ENCODE measurements around the gene ANGPTL1. TPM values are rescaled to one million over a fixed set of nuclear protein-coding genes. Genes with fewer than 3 reads are reported as not detected.

ANGPTL1 gene
- total and polyA plus RNA-seq, 2 donors (not counting 1 experiment from before 2014, with no cell fraction given): not detected

DNA sequence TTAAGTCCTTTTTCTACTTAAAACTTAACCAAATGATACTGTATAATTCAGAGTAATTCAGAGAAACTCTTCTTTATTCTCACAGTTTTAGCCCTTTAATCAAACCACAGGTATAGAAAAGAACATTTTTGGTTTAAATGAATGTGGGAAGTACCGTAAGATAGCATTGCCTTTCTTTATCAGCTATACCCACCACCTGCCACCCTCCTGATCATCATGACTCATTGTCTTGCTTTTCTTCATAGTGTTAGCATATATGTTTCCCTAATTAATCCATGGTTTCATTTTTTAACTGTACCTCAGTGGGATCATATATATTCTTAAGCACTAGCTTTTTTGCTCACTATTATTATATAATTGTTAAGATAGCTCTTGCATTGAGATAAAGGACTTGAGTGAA, 27.5 kb upstream of the ANGPTL1 start:
- ATAC-seq (ENCODE audit: low read depth) (no peak), DNase-seq (no peak)
- Histone ChIP-seq H3K27me3 (replicated peaks in 1 of 4; ENCODE audit: control extremely low read depth in 1 of 4, control insufficient read depth in 3 of 4, insufficient read depth in 4 of 4, low read length in 3 of 4) (no peaks in the 10 kb centered on the region), H3K27ac (ENCODE audit: low read length in 2 of 2) (no peak overlapping the region), H3K4me2 (replicated peaks; ENCODE audit: low read depth, low read length, poor library complexity, severe bottlenecking) (no peak overlapping the region), H4K20me1 (ENCODE audit: control insufficient read depth, insufficient read depth, low read length, poor library complexity, severe bottlenecking) (peaks cover 5% of the 10 kb centered on the region), H3K79me2 (ENCODE audit: control insufficient read depth, insufficient read depth, low read length) (peaks cover 11% of the 10 kb centered on the region), H3K36me3 (replicated peaks in 1 of 2; ENCODE audit: control extremely low read depth in 1 of 2, control insufficient read depth in 1 of 2, extremely low read depth in 1 of 2, insufficient read depth in 2 of 2, low read length in 1 of 2) (peaks cover 35 to 85% of the 10 kb centered on the region in 2 experiments), H3K9ac (ENCODE audit: low read length) (no peak overlapping the region), H3K9me3 (ENCODE audit: control extremely low read depth in 1 of 3, control insufficient read depth in 2 of 3, insufficient read depth in 1 of 3, low read length in 2 of 3) (peaks cover 0 to 1% (median 0%) of the 10 kb centered on the region in 3 donors), H3K4me1 (ENCODE audit: control insufficient read depth in 2 of 2, insufficient read depth in 2 of 2, low read length in 2 of 2) (no peaks in the 10 kb centered on the region), H2AFZ (ENCODE audit: insufficient read depth, low read depth, low read length, poor library complexity, severe bottlenecking) (no peak overlapping the region), H3K4me3 (ENCODE audit: control extremely low read depth in 1 of 5, extremely low read depth in 1 of 5, insufficient read depth in 1 of 5, low read depth in 2 of 5, low read length in 4 of 5) (no peak overlapping the region)
- no CpG with 5 or more reads among the region's 1 CpG for WGBS (ENCODE audit: insufficient coverage)
- CTCF ChIA-PET: interaction anchor here (0.8 to 1.3 kb wide), 2 partner anchors 27 to 355 kb away, joined by 3 read pairs; no protein-coding TSS in a partner anchor
- POLR2A ChIA-PET: no interaction called here
- TF ChIP-seq CTCF (IDR thresholded peaks at IDR 0.05) (no peak), EZH2 (IDR thresholded peaks at IDR 0.05; ENCODE audit: borderline replicate concordance, insufficient read depth, low read depth, low read length, poor library complexity, severe bottlenecking) (no peak)
- intact Hi-C loops (cut with micrococcal nuclease): loop anchor here (5.0 to 10.0 kb wide), 3 partner anchors 114 to 986 kb away; partner anchors contain the start of gene TOR1AIP1
- Mint-ChIP-seq H3K4me1 (peaks cover 18% of the 10 kb centered on the region), H3K27ac (peak overlapping the region; percentile 27), H3K4me3 (no peak overlapping the region), H3K9me3 (ENCODE audit: insufficient read depth) (peaks cover 7% of the 10 kb centered on the region), H3K27me3 (no peaks in the 10 kb centered on the region)

GRCh38 chr1:178895928-178896327, 25.1 kb upstream of the ANGPTL1 start:
- CTCF ChIA-PET: no interaction called here
- Mint-ChIP-seq H3K27me3 (no peaks in the 10 kb centered on the region), H3K27ac (peak overlapping the region; percentile 12), H3K4me3 (no peak overlapping the region), H3K4me1 (peaks cover 17% of the 10 kb centered on the region), H3K9me3 (ENCODE audit: insufficient read depth) (peaks cover 7% of the 10 kb centered on the region)
- H3K4me1 ChIP-seq (ENCODE audit: control insufficient read depth in 2 of 2, insufficient read depth in 2 of 2, low read length in 2 of 2): no peaks in the 10 kb centered on the region
- peak overlapping the region in 1 of 2 donors; percentile 55 for H3K27ac ChIP-seq (ENCODE audit: low read length in 2 of 2)
- no peaks in the 10 kb centered on the region for H3K27me3 ChIP-seq (replicated peaks in 1 of 4; ENCODE audit: control extremely low read depth in 1 of 4, control insufficient read depth in 3 of 4, insufficient read depth in 4 of 4, low read length in 3 of 4)
- no peak overlapping the region for H2AFZ ChIP-seq (ENCODE audit: insufficient read depth, low read depth, low read length, poor library complexity, severe bottlenecking)
- ATAC-seq (ENCODE audit: low read depth) (no peak), DNase-seq (no peak)
- peaks cover 11% of the 10 kb centered on the region for H3K79me2 ChIP-seq (ENCODE audit: control insufficient read depth, insufficient read depth, low read length)
- no peak overlapping the region for H3K4me3 ChIP-seq (ENCODE audit: control extremely low read depth in 1 of 5, extremely low read depth in 1 of 5, insufficient read depth in 1 of 5, low read depth in 2 of 5, low read length in 4 of 5)
- TF ChIP-seq EZH2 (IDR thresholded peaks at IDR 0.05; ENCODE audit: borderline replicate concordance, insufficient read depth, low read depth, low read length, poor library complexity, severe bottlenecking) (no peak), CTCF (IDR thresholded peaks at IDR 0.05) (no peak)
- no peak overlapping the region for H3K9ac ChIP-seq (ENCODE audit: low read length)
- intact Hi-C loops (cut with micrococcal nuclease): loop anchor here (5.0 to 10.0 kb wide), 3 partner anchors 111 to 989 kb away; partner anchors contain the start of gene TOR1AIP1
- H3K9me3 ChIP-seq (ENCODE audit: control extremely low read depth in 1 of 3, control insufficient read depth in 2 of 3, insufficient read depth in 1 of 3, low read length in 2 of 3): peaks cover 0 to 1% (median 0%) of the 10 kb centered on the region in 3 donors
- H4K20me1 ChIP-seq (ENCODE audit: control insufficient read depth, insufficient read depth, low read length, poor library complexity, severe bottlenecking): peaks cover 13% of the 10 kb centered on the region
- no peak overlapping the region for H3K4me2 ChIP-seq (replicated peaks; ENCODE audit: low read depth, low read length, poor library complexity, severe bottlenecking)
- POLR2A ChIA-PET: no interaction called here
- peaks cover 32 to 84% of the 10 kb centered on the region in 2 experiments for H3K36me3 ChIP-seq (replicated peaks in 1 of 2; ENCODE audit: control extremely low read depth in 1 of 2, control insufficient read depth in 1 of 2, extremely low read depth in 1 of 2, insufficient read depth in 2 of 2, low read length in 1 of 2)

Measured in B cell (primary cell).